NCI-H226 (cell line): ENCODE results near the gene BET1L.

Experiments
- DNase-seq: peaks from one replicate; pipeline ENCODE4 v3.0.0-alpha.2; 2015

Gene BET1L

DNA sequence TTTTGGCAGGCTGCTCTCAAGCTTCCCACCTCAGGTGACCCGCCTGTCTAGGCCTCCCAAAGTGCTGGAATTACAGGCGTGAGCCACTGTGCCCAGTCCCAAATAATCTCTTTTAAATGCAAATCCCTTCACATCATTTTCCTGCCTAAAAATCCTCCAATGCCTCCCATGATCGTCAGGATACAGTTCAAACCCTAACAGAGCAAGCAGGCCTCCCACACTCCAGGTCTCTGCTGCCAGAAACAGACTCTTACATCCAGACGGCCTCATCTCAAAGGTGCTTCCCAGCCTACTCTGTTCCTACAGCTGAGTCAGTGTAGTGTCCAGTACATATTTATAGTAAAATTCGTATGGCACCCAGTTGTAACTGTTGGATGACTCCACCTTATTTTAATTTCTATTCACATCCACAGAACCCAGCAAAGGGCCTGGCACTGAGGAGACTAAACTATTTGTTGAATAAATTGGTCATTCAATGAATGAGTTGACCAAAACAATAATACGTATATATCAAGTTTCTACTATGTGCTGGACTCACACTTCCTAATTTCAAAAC lies 20.7 kb upstream of the BET1L start:
- no peak for DNase-seq

DNA sequence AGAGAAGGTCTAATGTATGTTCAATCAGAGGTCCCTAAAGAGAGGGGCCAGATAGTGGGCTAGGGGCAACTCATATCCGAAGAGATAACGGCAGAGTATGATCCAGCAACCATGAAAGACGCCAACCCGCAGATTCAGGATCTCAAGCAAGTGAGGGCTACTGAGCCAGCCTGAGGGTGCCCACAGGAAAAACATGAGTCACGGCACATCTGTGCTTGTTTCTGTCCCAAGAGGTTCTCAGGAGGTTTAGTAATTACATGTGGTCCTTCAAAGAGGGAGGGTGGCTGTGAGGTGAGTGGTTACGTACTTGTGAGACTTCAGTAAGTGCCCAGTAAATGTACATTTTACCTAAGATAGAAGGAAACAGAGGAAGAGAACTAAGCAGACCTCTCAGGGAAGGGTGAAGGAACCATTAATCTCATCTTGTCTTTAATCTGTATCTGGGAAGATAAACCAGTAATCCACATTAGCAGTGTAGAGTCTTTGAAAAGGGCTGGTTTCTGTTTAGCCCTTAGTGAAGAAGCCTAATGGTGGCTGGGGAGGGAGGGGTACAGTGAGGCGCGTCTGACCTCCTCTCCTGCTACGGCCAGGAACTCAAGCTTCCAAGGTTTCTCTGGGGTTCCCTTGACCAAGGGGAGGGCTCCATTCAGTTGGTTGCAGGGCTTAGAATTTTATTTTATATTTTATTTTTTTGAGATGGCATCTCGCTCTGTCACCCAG lies 18.7 kb upstream of the BET1L start:
- DNase-seq = no peak

DNA sequence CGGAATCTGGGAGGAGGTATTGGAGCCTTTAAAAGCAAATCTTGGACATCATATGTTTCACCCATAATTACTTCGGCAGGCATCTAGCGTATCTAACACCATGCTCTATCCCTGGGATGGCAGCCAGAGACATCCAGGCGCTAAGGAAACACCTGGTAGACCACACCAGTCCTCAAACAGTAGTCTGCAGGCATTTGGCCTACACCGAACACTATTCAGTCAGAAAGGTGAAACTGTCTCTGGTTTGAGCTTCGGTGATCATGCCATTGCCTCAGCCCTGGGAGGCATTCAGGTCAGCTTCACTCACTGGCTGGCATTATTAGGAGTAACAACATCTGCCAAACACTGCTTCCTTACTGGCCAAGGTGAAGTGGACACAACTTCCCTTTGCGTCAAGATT lies 17.2 kb upstream of the BET1L start:
- no peak for DNase-seq

DNA sequence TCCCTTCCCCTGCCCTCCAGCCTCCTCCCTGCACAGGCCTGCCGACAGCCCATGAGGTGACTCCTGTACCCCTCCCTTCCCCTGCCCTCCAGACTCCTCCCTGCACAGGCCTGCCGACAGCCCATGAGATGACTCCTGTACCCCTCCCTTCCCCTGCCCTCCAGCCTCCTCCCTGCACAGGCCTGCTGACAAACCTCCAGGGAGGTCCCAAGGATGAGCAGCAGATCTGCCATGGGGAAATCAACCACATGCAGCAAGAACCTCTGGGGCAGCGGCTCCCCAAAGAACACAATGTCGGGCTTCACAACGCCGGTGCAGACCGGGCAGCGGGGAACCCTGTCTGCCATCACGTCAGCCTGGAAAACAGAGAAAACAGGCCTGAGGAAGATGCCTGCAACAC lies 16.7 kb upstream of the BET1L start:
- no peak for DNase-seq

DNA sequence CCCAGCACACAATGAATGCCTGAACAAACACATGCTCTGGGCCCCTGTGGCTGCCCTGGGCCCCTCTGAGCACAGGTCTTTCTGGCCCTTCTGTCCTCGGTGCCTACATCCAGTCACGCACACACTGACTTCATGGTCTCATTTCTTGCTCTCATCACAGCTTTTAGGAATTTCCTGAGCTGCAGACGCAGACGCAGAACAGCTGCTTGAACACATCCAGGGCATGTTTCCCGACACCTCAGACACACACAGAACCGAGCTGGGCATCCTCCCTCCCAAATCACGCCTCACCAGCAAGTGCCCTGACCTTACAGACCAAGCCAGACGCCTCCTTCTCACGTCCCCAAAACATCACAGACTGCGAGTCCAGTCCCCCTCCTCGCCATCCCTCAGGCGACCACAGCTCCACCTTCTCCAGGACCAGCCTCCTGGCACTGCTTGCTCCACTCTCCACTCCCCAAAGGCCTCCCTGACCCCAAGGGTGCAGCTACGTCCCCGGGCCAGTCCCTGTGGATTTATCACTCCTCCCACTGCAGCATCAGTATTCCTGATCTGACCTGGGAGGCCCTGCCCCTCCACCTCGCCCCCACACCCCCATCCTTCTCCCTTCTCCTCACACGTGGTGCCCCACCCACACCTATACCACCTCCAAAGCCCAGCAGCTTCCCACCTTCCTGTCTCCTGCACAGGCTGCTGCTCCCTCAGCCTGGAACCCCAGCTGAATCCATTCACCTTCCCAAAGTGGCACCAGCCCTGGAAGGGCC lies 16.0 kb upstream of the BET1L start:
- DNase-seq = no peak

DNA sequence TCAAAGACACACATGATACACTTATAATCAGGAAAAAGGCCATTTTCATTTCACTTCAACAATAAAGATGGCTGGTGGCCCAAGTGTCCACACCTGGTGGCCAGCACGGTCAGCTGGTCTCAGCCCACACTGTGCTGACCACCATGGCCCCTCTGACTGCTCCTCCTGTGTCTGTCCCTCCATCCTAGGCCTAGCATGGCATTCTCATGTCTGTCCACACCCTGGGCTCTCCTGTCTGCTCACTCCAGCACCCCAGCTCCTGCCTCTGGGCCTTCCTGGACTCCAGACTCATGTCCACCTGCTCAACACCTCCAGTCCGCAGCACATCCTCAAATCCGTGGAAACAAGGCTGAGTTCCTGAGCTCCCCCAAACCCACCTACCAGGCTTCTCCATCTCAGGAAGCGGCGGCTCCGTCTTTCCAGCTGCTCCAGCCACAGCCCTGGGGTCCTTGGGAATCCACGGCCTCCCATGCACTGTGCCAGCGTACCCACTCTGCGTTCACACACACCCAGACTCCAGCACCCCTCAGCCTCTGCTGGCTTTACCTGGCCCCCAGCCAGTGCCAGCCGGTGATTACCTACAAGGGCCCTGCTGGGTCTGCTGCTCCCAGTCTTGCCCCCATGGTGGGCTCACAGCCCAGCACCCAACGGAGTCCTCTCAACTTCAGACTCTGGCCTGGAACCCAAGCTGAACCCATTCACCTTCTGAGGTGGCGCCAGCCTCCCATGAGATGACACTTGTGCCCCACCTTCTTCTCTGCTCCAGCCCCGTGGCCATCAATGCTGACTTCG lies 15.0 kb upstream of the BET1L start:
- no peak for DNase-seq

DNA sequence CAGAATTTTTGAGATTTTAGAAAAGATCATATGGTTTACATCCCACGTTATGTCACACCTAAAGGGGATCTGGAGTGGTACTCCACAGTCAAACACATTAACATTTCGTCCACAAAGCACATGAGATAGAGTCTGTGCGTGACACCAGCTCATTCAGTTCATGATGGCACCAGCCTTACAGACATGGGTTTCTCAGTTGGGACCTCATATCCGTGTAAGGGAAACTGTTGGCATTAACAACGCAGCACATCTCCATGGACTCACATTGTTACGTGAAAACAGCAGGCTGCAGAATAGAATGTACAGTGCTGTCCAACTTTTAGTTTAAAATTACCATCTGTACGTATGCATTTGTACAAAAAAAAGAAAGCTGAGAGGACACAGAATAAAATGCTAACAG lies 14.3 kb upstream of the BET1L start:
- DNase-seq = no peak

DNA sequence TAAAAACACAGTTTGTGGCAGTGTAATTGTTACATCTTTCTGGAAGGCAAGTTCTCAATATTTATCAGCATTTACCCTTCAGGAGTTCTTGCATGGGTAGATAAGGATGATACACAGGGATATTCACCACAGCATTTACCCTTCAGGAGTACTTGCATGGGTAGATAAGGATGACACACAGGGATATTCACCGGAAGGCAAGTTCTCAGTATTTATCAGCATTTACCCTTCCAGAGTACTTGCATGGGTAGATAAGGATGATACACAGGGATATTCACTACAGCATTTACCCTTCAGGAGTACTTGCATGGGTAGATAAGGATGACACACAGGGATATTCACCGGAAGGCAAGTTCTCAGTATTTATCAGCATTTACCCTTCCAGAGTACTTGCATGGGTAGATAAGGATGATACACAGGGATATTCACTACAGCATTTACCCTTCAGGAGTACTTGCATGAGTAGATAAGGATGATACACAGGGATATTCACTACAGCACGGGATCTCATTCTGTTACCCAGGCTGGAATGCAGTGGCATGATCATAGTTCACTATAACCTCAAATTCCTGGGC lies 13.5 kb upstream of the BET1L start:
- DNase-seq = peak; percentile 71

DNA sequence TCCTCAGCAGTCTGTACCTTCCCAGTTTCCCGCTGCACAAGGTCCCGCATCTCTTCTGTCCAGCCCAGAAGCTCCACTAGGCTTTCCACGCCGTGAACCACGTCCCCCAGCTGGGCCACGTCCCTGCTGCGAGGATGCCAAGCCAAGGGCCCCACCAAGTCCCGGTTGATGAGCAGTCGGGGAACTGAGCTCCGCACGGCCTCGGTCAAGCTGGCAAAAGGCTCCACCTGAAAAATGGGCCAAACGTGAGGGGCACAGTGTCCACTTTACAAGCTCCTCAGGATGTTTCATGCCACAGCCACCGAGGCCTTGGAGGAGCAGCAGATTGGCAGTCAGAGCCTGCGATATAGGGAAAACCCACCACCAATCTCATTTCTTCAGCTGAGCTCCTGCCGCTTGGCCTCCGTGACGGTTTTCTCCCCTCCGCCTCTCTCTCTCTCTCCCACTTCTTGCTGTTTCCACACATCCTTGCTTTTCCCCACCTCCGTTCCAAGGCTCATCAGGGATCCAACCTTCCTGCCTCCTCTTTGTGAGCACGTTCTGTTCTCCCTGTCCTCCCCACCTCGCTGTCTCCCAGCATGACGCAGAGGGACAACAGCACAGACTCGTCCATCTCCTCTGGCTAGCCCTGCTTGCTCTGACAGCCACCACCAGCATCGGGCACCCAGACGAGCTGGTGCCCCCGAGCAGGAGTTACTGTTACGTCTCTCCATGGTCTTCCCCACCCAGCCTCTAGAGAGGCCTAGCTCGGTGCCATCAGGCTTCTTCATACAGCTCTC lies 11.8 kb upstream of the BET1L start:
- no peak for DNase-seq

DNA sequence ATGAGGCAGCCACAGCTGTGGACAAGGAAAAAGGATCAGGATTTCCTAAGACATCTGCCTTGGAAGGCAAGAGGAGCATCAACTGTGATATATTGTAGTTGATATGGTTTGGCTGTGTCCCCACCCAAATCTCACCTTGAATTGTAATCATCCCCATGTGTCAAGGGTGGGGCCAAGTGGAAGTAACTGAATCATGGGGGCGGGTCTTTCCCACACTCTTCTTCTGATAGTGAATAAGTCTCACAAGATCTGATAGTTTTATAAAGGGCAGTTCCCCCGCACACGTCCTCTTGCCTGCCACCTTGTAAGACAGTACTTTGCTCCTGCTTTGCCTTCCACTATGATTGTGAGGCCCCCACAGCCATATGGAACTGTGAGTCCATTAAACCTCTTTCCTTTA lies 10.5 kb upstream of the BET1L start:
- no peak for DNase-seq

DNA sequence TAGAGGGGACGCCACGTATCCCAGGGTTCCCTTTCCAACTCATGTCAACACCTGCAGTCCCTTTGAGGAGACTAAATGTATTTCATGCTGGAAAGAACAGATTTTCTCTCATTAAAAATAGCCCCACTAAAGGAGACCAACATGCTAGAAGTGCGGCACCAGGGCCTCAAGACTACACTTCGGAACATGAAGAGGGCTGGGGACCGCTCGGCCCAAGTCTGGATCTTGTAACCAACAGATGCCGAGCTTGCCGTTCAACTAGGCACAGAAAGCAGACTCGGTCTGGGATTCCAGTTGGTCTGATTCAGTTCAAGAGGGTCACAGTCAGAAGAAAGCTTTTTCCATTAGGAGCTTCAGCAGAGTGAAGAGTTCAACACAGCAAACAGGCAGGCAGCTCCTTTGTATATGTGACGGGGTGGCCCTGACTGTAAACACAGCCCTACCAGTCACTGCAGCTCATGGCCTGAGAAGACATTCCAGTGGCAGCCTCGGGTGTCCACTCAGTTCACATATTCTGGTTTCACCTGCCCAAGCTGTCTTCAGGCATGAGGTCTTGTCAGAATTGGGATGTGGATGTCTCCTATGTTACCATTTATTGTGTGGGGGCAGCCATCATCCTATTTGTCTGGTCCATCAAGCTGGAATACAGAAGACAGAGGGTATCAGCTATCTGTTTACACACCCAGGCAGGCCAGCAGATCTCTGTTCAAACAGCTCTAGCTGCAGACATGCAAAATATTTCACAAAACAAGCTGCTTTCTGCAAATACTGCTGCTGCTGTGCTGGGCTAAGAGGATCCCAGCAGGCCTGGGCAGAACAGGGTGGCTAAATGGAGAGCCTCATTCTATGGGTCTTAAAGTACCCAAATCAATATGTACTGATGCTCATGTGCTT lies 9.1 kb upstream of the BET1L start:
- no peak for DNase-seq

DNA sequence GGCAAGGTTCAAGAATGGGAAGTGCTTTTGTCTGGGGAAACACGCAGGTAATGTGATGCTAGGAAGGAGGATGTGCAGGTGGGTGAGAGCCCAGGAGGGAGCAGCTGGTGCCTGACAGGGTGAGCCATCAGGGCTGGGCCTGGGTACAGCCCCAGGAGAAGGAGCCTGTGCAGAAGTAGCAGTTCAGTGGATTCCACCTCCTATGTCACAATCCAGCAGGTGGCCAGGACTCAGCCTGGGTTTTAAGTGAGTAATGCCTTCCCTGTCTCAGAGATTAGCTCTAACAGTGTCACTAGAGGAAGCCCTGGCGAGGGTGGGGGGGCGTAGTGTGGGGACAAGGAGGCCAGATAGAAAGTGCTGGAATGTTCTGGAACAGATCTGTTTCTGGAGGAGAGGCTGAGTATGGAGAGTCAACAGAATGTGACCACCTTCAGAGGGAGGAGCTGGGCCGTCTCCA lies 8.4 kb upstream of the BET1L start:
- DNase-seq = no peak

DNA sequence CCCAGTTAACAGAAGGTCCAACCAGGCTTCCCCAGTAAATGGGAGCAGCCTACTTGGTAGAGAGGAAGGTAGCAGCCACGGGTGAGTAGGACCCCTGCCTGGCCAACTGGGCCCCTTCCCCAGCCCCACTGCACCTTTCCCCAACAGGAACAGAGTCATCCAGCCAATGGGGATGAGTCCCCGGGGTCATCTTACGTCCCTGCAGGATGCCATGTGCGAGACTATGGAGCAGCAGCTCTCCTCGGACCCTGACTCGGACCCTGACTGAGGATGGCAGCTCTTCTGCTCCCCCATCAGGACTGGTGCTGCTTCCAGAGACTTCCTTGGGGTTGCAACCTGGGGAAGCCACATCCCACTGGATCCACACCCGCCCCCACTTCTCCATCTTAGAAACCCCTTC lies 6.9 kb upstream of the BET1L start:
- DNase-seq = no peak

DNA sequence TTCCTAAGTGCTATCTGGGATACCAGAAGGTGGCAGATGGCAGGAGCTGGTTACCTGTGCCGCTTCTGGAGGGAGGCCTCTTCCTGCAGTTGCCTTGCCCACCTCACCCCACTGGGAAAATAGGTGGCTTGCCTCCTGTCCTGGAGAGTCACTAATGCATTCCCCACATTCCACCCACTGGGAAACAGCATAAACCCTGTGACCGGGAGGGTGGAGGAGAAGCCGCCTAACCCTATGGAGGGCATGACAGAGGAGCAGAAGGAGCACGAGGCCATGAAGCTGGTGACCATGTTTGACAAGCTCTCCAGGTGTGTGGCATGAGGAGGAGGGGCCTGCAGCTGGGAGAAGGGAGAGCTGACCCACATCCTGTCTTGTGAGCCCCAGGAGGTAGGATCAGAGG lies 5.9 kb upstream of the BET1L start:
- DNase-seq = no peak

DNA sequence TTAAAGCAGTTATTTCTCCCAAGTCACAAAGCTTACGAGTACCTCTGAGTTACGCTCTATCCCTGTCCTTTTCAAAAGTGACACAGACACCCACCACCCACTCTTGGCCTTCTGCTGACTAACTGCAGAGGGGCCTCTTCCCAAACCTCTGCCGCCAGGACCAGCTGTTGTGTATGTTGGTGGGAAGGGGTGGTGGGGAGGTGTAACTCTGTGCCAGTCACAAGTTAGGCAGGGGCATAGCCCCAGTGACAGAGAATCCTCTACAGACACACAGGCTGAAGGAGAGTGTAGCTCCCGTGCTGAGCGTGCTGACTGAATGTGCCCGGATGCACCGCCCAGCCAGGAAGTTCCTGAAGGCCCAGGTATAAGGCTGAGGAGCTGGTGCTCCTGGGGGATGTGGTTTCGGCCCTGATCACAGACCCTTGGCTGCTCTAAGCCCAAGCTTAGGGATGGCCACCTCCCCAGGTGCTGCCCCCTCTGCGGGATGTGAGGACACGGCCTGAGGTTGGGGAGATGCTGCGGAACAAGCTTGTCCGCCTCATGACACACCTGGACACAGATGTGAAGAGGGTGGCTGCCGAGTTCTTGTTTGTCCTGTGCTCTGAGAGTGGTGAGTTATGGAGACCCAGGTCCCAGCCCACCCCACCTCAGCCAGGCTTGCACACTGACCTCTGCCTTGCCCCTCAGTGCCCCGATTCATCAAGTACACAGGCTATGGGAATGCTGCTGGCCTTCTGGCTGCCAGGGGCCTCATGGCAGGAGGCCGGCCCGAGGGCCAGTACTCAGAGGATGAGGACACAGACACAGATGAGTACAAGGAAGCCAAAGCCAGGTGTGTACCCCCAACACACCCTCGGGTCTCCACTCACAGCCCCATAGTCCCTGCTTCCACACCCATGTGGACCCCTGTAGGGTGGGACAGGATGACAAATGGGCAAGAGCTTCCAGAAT lies 5.2 kb upstream of the BET1L start:
- DNase-seq = no peak

DNA sequence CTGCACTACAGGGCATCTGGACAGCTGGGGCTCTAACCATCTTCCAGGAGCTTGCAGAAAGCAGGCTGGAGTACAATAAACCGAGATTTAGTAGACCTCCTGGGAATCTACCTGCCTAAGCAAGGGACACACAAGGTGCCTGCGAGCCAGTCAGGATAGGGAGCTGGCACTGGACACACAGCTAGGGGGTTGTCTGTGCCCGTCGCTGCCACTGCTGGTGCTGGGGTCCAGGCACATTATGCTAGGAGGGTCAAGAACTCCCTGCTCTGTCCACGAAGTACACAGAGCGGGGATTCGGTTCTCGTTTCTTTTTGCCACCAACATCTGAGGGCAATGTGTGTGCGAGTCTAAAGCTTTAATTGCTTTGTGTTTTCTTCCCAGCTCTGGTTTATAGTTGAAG lies 4.5 kb upstream of the BET1L start:
- no peak for DNase-seq

DNA sequence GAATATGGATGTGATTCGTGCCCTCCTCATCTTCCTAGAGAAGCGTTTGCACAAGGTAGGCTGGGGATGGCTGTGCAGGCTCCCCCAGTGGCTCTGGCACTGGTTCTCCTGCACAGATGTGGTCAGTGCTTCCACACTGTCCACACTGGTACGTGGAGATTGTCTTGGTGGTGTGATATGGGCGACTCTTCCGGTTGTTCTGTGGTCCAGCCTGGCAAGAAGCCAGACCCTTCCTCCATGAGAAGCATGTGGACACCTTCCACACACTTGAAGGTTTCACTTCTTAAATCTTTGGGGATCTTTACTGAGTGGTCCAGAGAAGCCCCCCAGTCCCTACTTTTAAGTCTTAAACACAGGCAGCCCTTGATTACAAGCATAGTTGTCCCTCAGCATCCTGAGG lies 4.1 kb upstream of the BET1L start:
- DNase-seq = no peak

DNA sequence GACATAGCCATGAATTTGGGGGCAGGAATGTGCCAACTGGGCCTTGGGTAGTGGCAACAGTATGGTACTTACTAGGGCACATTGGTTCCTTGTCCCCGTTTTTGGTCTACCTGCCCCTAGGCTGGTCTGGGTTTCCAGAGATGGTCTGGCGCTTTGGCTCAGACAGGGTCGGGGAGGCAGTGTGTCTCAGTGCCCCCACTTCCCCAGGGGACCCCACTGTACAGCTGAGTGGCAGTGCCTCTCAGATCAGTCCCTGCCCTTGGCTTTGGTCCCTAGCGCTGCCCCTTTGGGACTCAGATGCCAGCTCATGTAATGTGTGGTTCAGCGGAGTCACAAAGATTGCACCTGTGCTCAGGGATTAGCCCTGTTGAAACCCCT lies 3.6 kb upstream of the BET1L start:
- no peak for DNase-seq

DNA sequence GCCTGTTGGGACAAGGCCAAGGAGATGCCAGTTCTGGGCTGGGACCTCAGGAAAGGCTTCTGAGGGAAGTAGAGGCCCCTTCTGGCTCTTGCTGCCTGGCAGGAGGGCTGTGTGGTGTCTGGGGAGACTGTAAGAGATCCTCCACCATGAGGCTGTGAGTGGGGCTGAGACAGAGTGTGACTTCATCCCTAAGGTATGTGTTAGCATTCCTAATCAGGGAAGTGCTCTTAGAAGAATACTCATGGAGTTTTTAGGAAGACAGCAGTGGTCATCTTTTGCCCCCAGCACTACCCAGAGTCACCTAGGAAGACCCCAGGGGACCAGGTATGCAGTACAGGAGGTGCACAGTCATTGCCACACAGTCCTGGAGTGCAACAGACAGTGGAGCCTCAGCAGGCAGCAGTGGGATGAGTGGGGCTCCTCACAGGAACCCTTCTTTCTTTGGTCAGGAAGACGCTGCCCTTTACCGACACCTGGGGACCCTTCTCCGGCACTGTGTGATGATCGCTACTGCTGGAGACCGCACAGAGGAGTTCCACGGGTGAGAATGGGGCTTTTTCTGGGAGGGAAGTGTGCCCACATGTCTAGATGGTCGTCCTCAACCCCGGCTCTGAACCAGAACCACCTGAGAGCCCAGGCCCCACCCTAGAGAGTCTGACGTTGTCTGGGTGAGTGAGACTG lies 3.1 kb upstream of the BET1L start:
- peak; percentile 76 for DNase-seq
